SH-SY5Y (cell line): ENCODE measurements around the gene RAI14.

Experiments
- GATA2 ChIP-seq: IDR thresholded peaks from 2 replicates; pipeline ENCODE4 v1.6.1; 2011; ENCODE audit warnings: mild to moderate bottlenecking, low read depth, low read length
- GATA3 ChIP-seq: IDR thresholded peaks from 2 replicates; pipeline ENCODE4 v1.6.1; 2011; ENCODE audit warnings: low read depth, mild to moderate bottlenecking, low read length, moderate library complexity

GRCh38 chr5:34774139-34774538, 118.0 kb downstream of the RAI14 start:
- TF ChIP-seq GATA2 (no peak), GATA3 (no peak)
